22Rv1 (cell line): ENCODE results near the gene ATP6V1G2.
A peak's percentile ranks its signal among the peaks of the same experiment; 100 is the strongest.

Experiments
- H3K27ac ChIP-seq: fragments of 450-650 bp; 2 replicates; pipeline ENCODE4 v1.5.1; 2017
- ZFX ChIP-seq: fragments of 450-650 bp; IDR thresholded peaks from 2 replicates; pipeline ENCODE4 v1.6.1; 2017; ENCODE audit warnings: antibody characterized with exemption, borderline replicate concordance
- TF ChIP-seq, protein P1 (sequence below): fragments of 450-650 bp; IDR thresholded peaks from 2 replicates; pipeline ENCODE4 v1.5.1; 2017; ENCODE audit warnings: mild to moderate bottlenecking

ATP6V1G2 gene

DNA sequence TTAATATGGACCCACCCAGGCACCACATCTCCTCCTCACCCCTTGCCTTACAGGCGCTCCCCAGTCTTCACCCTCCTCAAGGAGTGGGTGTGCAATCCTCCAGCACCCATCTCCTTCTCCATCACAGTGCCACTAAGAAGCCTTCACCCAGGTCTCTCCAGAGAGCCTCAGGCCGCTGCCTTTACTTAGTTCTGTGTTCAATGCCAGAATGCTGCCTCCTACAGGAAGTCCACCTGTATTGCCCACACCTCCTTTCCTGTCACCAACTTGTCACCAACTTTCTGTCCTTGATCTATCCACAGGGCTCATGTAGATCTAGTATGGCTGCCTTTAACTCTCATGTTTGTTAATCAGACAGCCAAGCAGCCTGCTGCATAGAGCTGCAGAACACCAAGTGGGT lies 39.1 kb upstream of the ATP6V1G2 start:
- no peak overlapping the region for H3K27ac ChIP-seq
- TF ChIP-seq, protein P1, sequence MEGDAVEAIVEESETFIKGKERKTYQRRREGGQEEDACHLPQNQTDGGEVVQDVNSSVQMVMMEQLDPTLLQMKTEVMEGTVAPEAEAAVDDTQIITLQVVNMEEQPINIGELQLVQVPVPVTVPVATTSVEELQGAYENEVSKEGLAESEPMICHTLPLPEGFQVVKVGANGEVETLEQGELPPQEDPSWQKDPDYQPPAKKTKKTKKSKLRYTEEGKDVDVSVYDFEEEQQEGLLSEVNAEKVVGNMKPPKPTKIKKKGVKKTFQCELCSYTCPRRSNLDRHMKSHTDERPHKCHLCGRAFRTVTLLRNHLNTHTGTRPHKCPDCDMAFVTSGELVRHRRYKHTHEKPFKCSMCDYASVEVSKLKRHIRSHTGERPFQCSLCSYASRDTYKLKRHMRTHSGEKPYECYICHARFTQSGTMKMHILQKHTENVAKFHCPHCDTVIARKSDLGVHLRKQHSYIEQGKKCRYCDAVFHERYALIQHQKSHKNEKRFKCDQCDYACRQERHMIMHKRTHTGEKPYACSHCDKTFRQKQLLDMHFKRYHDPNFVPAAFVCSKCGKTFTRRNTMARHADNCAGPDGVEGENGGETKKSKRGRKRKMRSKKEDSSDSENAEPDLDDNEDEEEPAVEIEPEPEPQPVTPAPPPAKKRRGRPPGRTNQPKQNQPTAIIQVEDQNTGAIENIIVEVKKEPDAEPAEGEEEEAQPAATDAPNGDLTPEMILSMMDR: peak; percentile 73
- TF ChIP-seq ZFX: no peak

DNA sequence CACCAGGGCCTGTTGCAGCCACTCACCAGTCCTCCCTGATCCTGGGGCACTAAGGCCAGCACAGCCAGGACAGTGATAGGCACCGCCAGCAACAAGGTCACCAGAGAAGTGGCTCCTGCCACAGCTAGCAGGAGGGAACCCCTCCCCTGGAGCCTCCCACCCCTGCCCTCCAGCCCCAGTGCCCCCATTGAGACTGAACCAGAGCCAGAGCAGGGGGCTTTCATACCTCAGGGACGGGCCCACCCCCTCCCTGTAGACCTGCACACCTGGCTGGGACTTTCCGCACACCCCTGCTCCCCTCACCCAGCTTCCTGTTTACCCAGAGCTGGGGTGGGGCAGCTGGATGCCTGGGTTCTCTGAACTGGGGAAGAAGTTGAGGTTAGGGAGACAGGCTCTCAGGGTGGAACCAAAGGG lies 35.8 kb upstream of the ATP6V1G2 start, which contains the start of gene LTB:
Gene LTB, minus strand, starts transcription at position 195 of the 414 bp plus-strand sequence. Its CDS starts 7 bp downstream, at position 188.
- TF ChIP-seq ZFX: no peak
- TF ChIP-seq, protein P1: no peak
- no peak within 1 kb of the TSS for H3K27ac ChIP-seq

DNA sequence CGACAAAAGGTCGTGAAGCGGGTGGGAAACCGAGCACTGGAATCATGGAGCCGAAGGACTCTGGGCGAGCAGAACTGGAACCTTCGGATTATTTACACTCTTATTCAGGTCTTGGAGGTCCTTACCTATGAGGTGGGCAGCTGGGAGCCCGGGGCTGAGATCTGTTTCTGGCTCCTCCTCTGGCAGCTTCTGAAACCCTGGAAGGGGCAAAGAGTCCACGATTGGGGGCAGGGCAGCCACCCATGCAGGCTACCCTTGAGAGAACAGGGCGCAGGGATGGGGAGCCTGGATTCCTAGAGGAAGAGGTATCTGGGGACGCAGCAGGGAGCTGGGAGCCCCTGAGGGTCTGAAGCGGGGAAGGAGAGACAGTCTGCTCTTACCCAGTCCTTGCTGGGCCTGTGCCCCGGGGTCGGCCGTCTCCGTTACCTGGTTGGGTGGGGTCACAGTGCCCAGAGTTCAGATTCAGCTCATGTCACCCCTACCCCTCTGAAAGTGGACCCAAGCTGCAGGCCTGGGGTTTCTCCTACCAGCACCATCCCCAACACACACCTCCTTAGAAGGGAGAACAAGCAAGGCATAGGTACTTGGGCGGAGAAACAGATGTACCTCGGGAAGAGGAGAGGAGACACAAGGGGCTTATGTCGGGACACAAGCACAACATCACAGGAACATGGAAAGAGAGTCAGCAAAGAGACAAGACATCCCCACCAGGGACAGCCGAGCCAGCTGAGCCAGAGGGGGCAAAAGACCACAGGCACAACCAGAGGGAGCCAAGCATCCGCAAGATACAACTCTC lies 35.2 kb upstream of the ATP6V1G2 start:
- no peak overlapping the region for H3K27ac ChIP-seq
- TF ChIP-seq, protein P1: no peak
- no peak for TF ChIP-seq ZFX

DNA sequence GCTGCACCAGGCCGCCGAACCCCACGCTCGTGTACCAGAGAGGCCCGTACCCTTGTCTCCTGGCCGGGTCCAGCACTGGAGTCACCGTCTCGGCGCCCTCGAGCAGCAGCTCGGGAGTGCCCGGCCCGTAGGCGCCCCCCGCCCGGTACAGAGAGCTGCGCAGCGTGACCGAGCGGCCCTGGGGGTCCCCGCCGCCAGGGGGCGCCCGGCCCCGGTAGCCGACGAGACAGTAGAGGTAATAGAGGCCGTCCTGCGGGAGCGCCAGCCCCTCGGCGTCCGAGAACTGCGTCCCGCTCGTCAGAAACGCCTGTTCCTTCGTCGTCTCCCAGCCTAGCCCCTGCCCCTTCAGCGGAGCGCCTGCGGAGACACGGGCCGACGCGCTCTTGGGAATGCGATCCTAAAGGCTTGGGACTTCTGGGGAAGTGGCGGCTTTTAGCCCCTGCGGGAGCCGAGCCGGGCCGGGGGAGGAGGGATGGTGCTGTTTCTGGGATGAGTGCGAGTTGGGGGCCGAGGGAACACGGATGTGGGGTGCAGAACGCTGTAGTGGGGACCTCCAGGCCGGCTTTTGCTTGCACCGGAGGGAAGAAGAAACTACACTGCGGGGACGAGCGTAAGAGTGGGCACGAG lies 34.5 kb upstream of the ATP6V1G2 start:
- TF ChIP-seq, protein P1: peak; percentile 99
- no peak for TF ChIP-seq ZFX
- H3K27ac ChIP-seq: no peak overlapping the region

DNA sequence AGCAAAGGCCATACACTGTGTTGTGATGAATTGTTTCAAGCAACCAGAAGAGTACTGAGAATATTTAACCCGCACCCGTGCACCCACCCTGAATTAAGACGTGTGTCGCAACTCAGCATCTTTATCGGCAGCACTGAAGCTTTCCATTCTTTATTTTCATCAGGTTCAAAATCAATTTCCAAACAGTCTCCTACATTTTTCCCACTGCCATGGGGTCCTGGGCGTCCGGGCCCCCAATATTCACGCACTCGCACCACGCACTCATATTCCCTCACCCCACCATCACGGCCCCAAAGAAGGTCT lies 34.0 kb upstream of the ATP6V1G2 start:
- no peak overlapping the region for H3K27ac ChIP-seq
- no peak for TF ChIP-seq ZFX
- TF ChIP-seq, protein P1: no peak

DNA sequence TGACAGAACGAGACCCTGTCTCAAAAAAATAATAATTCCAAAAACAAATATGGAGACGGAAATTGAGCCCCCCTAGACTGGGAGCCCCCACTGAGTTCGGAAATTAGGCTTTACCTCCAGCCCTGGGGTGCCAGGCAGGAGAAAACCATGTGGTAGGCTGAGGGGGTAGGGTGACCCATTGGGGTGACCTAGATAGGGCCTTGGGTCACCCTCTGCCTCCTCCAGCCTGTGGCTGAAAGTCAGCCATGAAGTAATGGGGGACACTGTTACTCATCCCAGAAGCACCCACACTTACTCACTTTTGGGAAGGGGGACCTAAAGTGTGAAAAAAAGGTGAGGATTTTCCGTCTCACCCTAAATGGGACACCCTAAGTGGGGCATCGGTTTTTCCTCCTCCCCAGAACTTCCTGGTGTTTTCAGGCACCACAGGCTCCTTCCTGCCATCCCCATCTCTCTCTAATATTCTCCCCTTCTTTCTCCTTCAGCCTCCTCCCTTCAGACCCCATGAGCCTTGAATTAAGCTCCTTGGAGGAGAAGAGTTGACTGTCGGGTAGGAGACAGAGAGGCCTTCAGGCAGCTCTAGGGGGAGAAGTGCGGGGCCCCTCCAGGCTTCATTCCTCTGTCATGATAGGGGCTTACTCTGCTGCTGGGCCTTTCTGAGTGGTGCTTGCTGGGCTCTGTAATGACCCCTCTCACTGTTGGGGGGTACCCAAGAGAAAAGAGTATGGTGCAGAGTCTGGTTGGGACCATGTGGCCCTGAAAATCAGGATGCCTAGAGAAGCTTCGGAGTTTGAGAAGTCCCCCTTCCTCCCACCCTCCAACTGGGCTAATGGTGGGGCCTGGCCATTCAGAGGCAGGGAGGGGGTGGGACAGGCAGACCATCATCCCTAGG lies 33.4 kb upstream of the ATP6V1G2 start:
- TF ChIP-seq ZFX: no peak
- TF ChIP-seq, protein P1: no peak
- no peak overlapping the region for H3K27ac ChIP-seq
